ENCODE data around the gene TCEAL5. TPM values are rescaled to one million over a fixed set of nuclear protein-coding genes. Genes with fewer than 3 reads are reported as not detected.

The TCEAL5 gene
- not detected in 5 replicates for total RNA-seq (2022; extraction: Qiagen RNA extraction; ENCODE audit: low read depth)

GRCh38 chrX:103276581-103277002, at the start of gene TCEAL5:
Gene TCEAL5 (minus strand): TSS chrX:103276750. CDS start chrX:103274563, 2,187 bp downstream.

DNA sequence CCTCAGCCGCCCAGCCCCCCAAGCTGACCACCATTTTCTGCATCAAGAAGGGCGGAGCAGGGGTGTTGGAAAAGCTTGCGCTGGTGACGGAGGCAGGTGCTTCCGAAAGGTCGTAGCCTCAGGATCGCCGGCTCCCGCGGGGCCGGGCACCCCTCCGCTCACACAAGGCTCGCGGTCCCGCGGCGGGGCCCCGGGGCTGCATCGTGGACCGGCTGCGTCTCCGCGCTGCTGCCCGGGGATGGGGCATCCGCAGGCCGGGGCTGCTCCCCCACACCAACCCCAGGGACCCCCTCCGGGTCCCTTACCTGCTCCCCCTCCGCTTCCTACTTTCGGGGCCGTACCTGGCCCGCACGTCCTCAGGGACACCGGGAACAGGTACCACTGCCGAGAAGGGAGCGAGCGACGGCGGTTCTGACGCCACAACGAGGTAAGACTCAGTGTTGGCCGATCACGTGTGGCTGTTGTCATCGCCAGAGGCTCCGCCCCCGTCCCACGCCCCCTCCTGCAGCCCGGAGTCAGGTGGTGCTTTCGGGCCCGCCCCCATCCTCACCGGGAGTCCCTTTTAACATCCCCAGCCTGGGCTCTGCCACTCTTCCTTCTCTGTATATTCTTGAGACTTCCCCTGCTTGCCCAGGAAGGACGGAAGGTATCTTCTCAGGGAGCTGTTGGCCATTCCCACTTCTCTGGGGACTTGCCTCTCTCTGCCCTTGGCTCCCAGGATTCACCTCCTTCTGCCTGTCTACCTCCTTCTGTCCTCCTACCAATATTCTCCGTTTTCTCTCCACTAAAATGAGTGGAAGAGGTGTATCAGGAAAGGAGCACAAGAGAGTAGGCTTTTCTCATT, 34.2 kb upstream of the TCEAL5 start, which contains the start of gene BEX2:
BEX2 (minus strand) TSS at position 436 of the 844 bp plus-strand sequence. CDS start 1,014 bp downstream, outside the sequence.

GRCh38 chrX:103254921-103255493, 21.5 kb downstream of the TCEAL5 start, which contains the start of gene TCEAL8:
Gene TCEAL8 (minus strand): TSS chrX:103255155. CDS start chrX:103253979, 1,176 bp downstream.

Other genes starting within 250 kb of the TCEAL5 start
- not detected in 5 replicates for gene BEX1, start 212.6 kb downstream of the TCEAL5 start, total RNA-seq (2022; extraction: Qiagen RNA extraction; ENCODE audit: low read depth)
- gene NXF3, start 183.6 kb downstream of the TCEAL5 start, total RNA-seq (2022; extraction: Qiagen RNA extraction; ENCODE audit: low read depth), result not detected in 5 replicates
- 1.4 to 2.7 TPM (median 2.0 TPM) in 5 replicates for gene BEX4, start 61.6 kb downstream of the TCEAL5 start, total RNA-seq (2022; extraction: Qiagen RNA extraction; ENCODE audit: low read depth)
- gene TCEAL8, start 21.6 kb downstream of the TCEAL5 start, total RNA-seq (2022; extraction: Qiagen RNA extraction; ENCODE audit: low read depth), result 19.7 to 66.3 TPM (median 29.4 TPM) in 5 replicates
- gene BEX2, start 34.2 kb upstream of the TCEAL5 start, total RNA-seq (2022; extraction: Qiagen RNA extraction; ENCODE audit: low read depth), result 6.3 to 14.1 TPM (median 8.3 TPM) in 5 replicates
- not detected in 5 replicates for gene TCEAL7, start 53.5 kb upstream of the TCEAL5 start, total RNA-seq (2022; extraction: Qiagen RNA extraction; ENCODE audit: low read depth)
- 86.8 to 241 TPM (median 103 TPM) in 5 replicates for gene TCEAL9, start 79.8 kb upstream of the TCEAL5 start, total RNA-seq (2022; extraction: Qiagen RNA extraction; ENCODE audit: low read depth)
- gene BEX3, start 99.8 kb upstream of the TCEAL5 start, total RNA-seq (2022; extraction: Qiagen RNA extraction; ENCODE audit: low read depth), result 215 to 287 TPM (median 258 TPM) in 5 replicates
- not detected in 5 replicates for gene RAB40A, start 242.7 kb upstream of the TCEAL5 start, total RNA-seq (2022; extraction: Qiagen RNA extraction; ENCODE audit: low read depth)

Measured in A549 treated with ZK216348 at 1 μM for 4 hours (cell line).